BJ (cell line): ENCODE measurements around the gene TNFRSF8. TPM values are rescaled to one million over a fixed set of nuclear protein-coding genes. Genes with fewer than 3 reads are reported as not detected.

Experiments
- CTCF ChIA-PET: fragments of 350-600 bp; formaldehyde crosslinking; extraction: SDS; loops from one replicate; lab custom pipeline; 2021; ENCODE audit warnings: antibody characterized with exemption, inconsistent platforms; lab: Yijun Ruan, JAX
- POLR2A ChIA-PET: fragments of 300-600 bp; sonication (Branson Sonifier 250); formaldehyde crosslinking; extraction: SDS; loops from one replicate; lab custom pipeline; 2021; ENCODE audit warnings: antibody characterized with exemption; lab: Charles Lee
- DNase-seq: peaks from one replicate; pipeline ENCODE4 v3.0.0-alpha.2; 2011; ENCODE audit warnings: low read depth
- H3K27me3 ChIP-seq: 2 replicates; pipeline ENCODE4 v1.6.0; 2011; ENCODE audit warnings: low read length; ENCODE audit not compliant: control insufficient read depth, insufficient read depth
- H3K36me3 ChIP-seq: 2 replicates; pipeline ENCODE4 v1.5.1; 2011; ENCODE audit warnings: low read length; ENCODE audit not compliant: control insufficient read depth, insufficient read depth
- H3K4me3 ChIP-seq: 2 replicates; pipeline ENCODE4 v1.5.1; 2011; ENCODE audit warnings: low read depth, mild to moderate bottlenecking, control low read depth, low read length
- CTCF ChIP-seq: IDR thresholded peaks from 2 replicates; pipeline ENCODE4 v1.5.1; 2011; ENCODE audit warnings: low read depth, mild to moderate bottlenecking, control low read depth, inconsistent platforms, low read length, moderate library complexity; ENCODE audit not compliant: insufficient read depth
- polyA plus RNA-seq: library from polyadenylated mRNA; depleted of rRNA; stranded (reverse); fragments of >200 nt; gene quantifications from 2 replicates; pipeline ENCODE4 v1.2.3, GENCODE V29; 2011

TNFRSF8 gene
- polyA plus RNA-seq, 1 experiment: not detected

GRCh38 chr1:12171206-12172041 is 108.3 kb downstream of the TNFRSF8 start:
- ChIA-PET CTCF (no interaction called here), POLR2A (no interaction called here)

GRCh38 chr1:12172042-12172851 is 109.1 kb downstream of the TNFRSF8 start:
- POLR2A ChIA-PET: no interaction called here
- Histone ChIP-seq H3K27me3 (peaks cover 4% of the 10 kb centered on the region), H3K36me3 (no peaks in the 10 kb centered on the region), H3K4me3 (no peak overlapping the region)
- no peak for DNase-seq
- CTCF ChIA-PET: no interaction called here
- no peak for TF ChIP-seq CTCF

More at GRCh38 chr1:12171206-12172041, 108.3 kb downstream of the TNFRSF8 start:
- no peak overlapping the region for H3K4me3 ChIP-seq
- DNase-seq: no peak
- TF ChIP-seq CTCF: no peak
- H3K36me3 ChIP-seq: no peaks in the 10 kb centered on the region
- peaks cover 4% of the 10 kb centered on the region for H3K27me3 ChIP-seq

GRCh38 chr1:12173041-12173509 is 110.0 kb downstream of the TNFRSF8 start:
- Histone ChIP-seq H3K27me3 (no peaks in the 10 kb centered on the region; the same call in none of the 2 replicates), H3K36me3 (no peaks in the 10 kb centered on the region), H3K4me3 (no peak overlapping the region)
- CTCF ChIA-PET: no interaction called here
- no peak for TF ChIP-seq CTCF
- no peak for DNase-seq
- POLR2A ChIA-PET: no interaction called here

- CTCF ChIA-PET: no interaction called here
Measured at GRCh38 chr1:12173631-12174121, 110.6 kb downstream of the TNFRSF8 start.

More at GRCh38 chr1:12173631-12174121, 110.6 kb downstream of the TNFRSF8 start:
- no peak for TF ChIP-seq CTCF
- DNase-seq: no peak
- Histone ChIP-seq H3K27me3 (no peaks in the 10 kb centered on the region; the same call in none of the 2 replicates), H3K36me3 (no peaks in the 10 kb centered on the region), H3K4me3 (no peak overlapping the region)
- POLR2A ChIA-PET: no interaction called here
